MM.1S (cell line): ENCODE results near the gene HTR3B.

ENCODE experiments used
- CTCF ChIP-seq: fragments of 300-600 bp; sonication (generic); IDR thresholded peaks from 2 replicates; pipeline ENCODE4 v1.5.1; 2016; ENCODE audit warnings: antibody characterized with exemption, low read length, mixed read lengths
- EZH2 ChIP-seq: fragments of 300-600 bp; sonication (generic); optimal IDR thresholded peaks from 2 replicates; pipeline ENCODE3; 2017; ENCODE audit warnings: low read depth, mild to moderate bottlenecking, antibody characterized with exemption, low read length, mixed read lengths

GRCh38 chr11:113874581-113875233 is 29.9 kb upstream of the HTR3B start:
- TF ChIP-seq CTCF (no peak), EZH2 (no peak)
